ENCODE measurements around the gene GPRC5B.

The GPRC5B gene

GRCh38 chr16:19829844-19830692, 54.6 kb downstream of the GPRC5B start:
- Mint-ChIP-seq H3K27me3 (no peaks in the 10 kb centered on the region), H3K4me3 (no peak overlapping the region), H3K27ac (no peak overlapping the region)

GRCh38 chr16:19824216-19824615, 60.4 kb downstream of the GPRC5B start:
- H3K36me3 Mint-ChIP-seq, result no peaks in the 10 kb centered on the region
- no peaks in the 10 kb centered on the region for H3K27me3 Mint-ChIP-seq
- H3K4me1 Mint-ChIP-seq, result no peaks in the 10 kb centered on the region
- no peaks in the 10 kb centered on the region for H3K9me3 Mint-ChIP-seq
- no peak overlapping the region for H3K27ac Mint-ChIP-seq
- no peak overlapping the region for H3K4me3 Mint-ChIP-seq

More at GRCh38 chr16:19829844-19830692, 54.6 kb downstream of the GPRC5B start:
- Mint-ChIP-seq H3K36me3 (no peaks in the 10 kb centered on the region), H3K4me1 (no peaks in the 10 kb centered on the region), H3K9me3 (no peaks in the 10 kb centered on the region)

GRCh38 chr16:19823322-19823721, 61.3 kb downstream of the GPRC5B start:
- Mint-ChIP-seq H3K4me3 (no peak overlapping the region), H3K9me3 (no peaks in the 10 kb centered on the region), H3K4me1 (no peaks in the 10 kb centered on the region), H3K27me3 (no peaks in the 10 kb centered on the region), H3K27ac (no peak overlapping the region), H3K36me3 (no peaks in the 10 kb centered on the region)

GRCh38 chr16:19822533-19822932, 62.1 kb downstream of the GPRC5B start:
- no peaks in the 10 kb centered on the region for H3K36me3 Mint-ChIP-seq
- no peaks in the 10 kb centered on the region for H3K9me3 Mint-ChIP-seq
- no peak overlapping the region for H3K4me3 Mint-ChIP-seq
- H3K27ac Mint-ChIP-seq, result peak overlapping the region; percentile 5
- H3K27me3 Mint-ChIP-seq, result no peaks in the 10 kb centered on the region
- no peaks in the 10 kb centered on the region for H3K4me1 Mint-ChIP-seq

GRCh38 chr16:19817875-19818274, 66.8 kb downstream of the GPRC5B start:
- Mint-ChIP-seq H3K4me1 (no peaks in the 10 kb centered on the region), H3K27ac (no peak overlapping the region), H3K36me3 (no peaks in the 10 kb centered on the region)

GRCh38 chr16:19817122-19817521, 67.5 kb downstream of the GPRC5B start:
- Mint-ChIP-seq H3K27me3 (no peaks in the 10 kb centered on the region), H3K4me1 (no peaks in the 10 kb centered on the region), H3K9me3 (no peaks in the 10 kb centered on the region), H3K4me3 (no peak overlapping the region), H3K36me3 (no peaks in the 10 kb centered on the region), H3K27ac (no peak overlapping the region)

More at GRCh38 chr16:19817875-19818274, 66.8 kb downstream of the GPRC5B start:
- no peaks in the 10 kb centered on the region for H3K9me3 Mint-ChIP-seq
- no peaks in the 10 kb centered on the region for H3K27me3 Mint-ChIP-seq
- no peak overlapping the region for H3K4me3 Mint-ChIP-seq

GRCh38 chr16:19815418-19815817, 69.2 kb downstream of the GPRC5B start:
- Mint-ChIP-seq H3K27me3 (no peaks in the 10 kb centered on the region), H3K27ac (no peak overlapping the region), H3K36me3 (no peaks in the 10 kb centered on the region), H3K9me3 (no peaks in the 10 kb centered on the region), H3K4me1 (no peaks in the 10 kb centered on the region), H3K4me3 (no peak overlapping the region)

GRCh38 chr16:19812986-19813385, 71.7 kb downstream of the GPRC5B start:
- Mint-ChIP-seq H3K36me3 (no peaks in the 10 kb centered on the region), H3K4me1 (peaks cover 10% of the 10 kb centered on the region), H3K9me3 (no peaks in the 10 kb centered on the region), H3K27me3 (no peaks in the 10 kb centered on the region), H3K27ac (no peak overlapping the region), H3K4me3 (no peak overlapping the region)

- no peak overlapping the region for H3K27ac Mint-ChIP-seq
- peaks cover 10% of the 10 kb centered on the region for H3K4me1 Mint-ChIP-seq
- no peak overlapping the region for H3K4me3 Mint-ChIP-seq
- no peaks in the 10 kb centered on the region for H3K9me3 Mint-ChIP-seq
- H3K36me3 Mint-ChIP-seq, result no peaks in the 10 kb centered on the region
- H3K27me3 Mint-ChIP-seq, result no peaks in the 10 kb centered on the region
Measured at GRCh38 chr16:19810817-19811731, 73.6 kb downstream of the GPRC5B start.

GRCh38 chr16:19809693-19810092, 75.0 kb downstream of the GPRC5B start:
- Mint-ChIP-seq H3K4me3 (no peak overlapping the region), H3K27ac (no peak overlapping the region), H3K36me3 (peaks cover 2% of the 10 kb centered on the region), H3K9me3 (no peaks in the 10 kb centered on the region), H3K27me3 (no peaks in the 10 kb centered on the region), H3K4me1 (peaks cover 20% of the 10 kb centered on the region)

- peaks cover 2% of the 10 kb centered on the region for H3K36me3 Mint-ChIP-seq
- no peak overlapping the region for H3K27ac Mint-ChIP-seq
- peaks cover 24% of the 10 kb centered on the region for H3K4me1 Mint-ChIP-seq
- H3K9me3 Mint-ChIP-seq, result no peaks in the 10 kb centered on the region
- H3K27me3 Mint-ChIP-seq, result no peaks in the 10 kb centered on the region
- H3K4me3 Mint-ChIP-seq, result no peak overlapping the region
Measured at GRCh38 chr16:19809121-19809635, 75.5 kb downstream of the GPRC5B start.

GRCh38 chr16:19808061-19808641, 76.5 kb downstream of the GPRC5B start:
- Mint-ChIP-seq H3K9me3 (no peaks in the 10 kb centered on the region), H3K4me1 (peaks cover 28% of the 10 kb centered on the region), H3K27me3 (no peaks in the 10 kb centered on the region), H3K36me3 (peaks cover 2% of the 10 kb centered on the region), H3K27ac (no peak overlapping the region), H3K4me3 (no peak overlapping the region)
